Smooth muscle cell (in vitro differentiated cells): ENCODE results near the gene FLAD1. TPM values are rescaled to one million over a fixed set of nuclear protein-coding genes. Genes with fewer than 3 reads are reported as not detected.

Experiments
- DNase-seq: peaks from one replicate; lab custom pipeline; 2025; ENCODE audit not compliant: unreplicated experiment; lab: John Stamatoyannopoulos, UW
- H2AFZ ChIP-seq: fragments of 200-600 bp; sonication (generic); 2 replicates; pipeline ENCODE4 v1.6.0; 2016; ENCODE audit warnings: antibody characterized with exemption, low read depth, mild to moderate bottlenecking
- H3F3A ChIP-seq: fragments of 200-600 bp; sonication (generic); 2 replicates; pipeline ENCODE4 v1.6.0; 2017; ENCODE audit warnings: antibody characterized with exemption, low read depth
- H3K27ac ChIP-seq: fragments of 200-600 bp; sonication (generic); 2 replicates; pipeline ENCODE4 v1.5.1; 2016; ENCODE audit warnings: low read depth, mild to moderate bottlenecking
- H3K27me3 ChIP-seq: fragments of 200-600 bp; sonication (generic); 2 replicates; pipeline ENCODE4 v1.6.1; 2016; ENCODE audit warnings: low read depth, mild to moderate bottlenecking
- H3K36me3 ChIP-seq: fragments of 200-600 bp; sonication (generic); 2 replicates; pipeline ENCODE4 v1.5.1; 2016; ENCODE audit warnings: low read depth
- H3K4me1 ChIP-seq: fragments of 200-600 bp; sonication (generic); 2 replicates; pipeline ENCODE4 v1.5.1; 2016; ENCODE audit warnings: low read depth
- H3K4me2 ChIP-seq: fragments of 200-600 bp; sonication (generic); 2 replicates; pipeline ENCODE4 v1.6.0; 2016; ENCODE audit warnings: mild to moderate bottlenecking
- H3K4me3 ChIP-seq: fragments of 200-600 bp; sonication (generic); 2 replicates; pipeline ENCODE4 v1.5.1; 2016; ENCODE audit warnings: mild to moderate bottlenecking
- H3K79me2 ChIP-seq: fragments of 200-600 bp; sonication (generic); 2 replicates; pipeline ENCODE4 v1.6.0; 2016; ENCODE audit warnings: low read depth, mild to moderate bottlenecking
- H3K9ac ChIP-seq: fragments of 200-600 bp; sonication (generic); 2 replicates; pipeline ENCODE4 v1.6.0; 2016; ENCODE audit warnings: low read depth
- H3K9me3 ChIP-seq: fragments of 200-600 bp; sonication (generic); replicated peaks from 2 replicates; pipeline ENCODE4 v1.5.1; 2016; ENCODE audit warnings: low read depth
- H4K20me1 ChIP-seq: fragments of 200-600 bp; sonication (generic); 2 replicates; pipeline ENCODE4 v1.6.0; 2016; ENCODE audit warnings: low read depth
- CTCF ChIP-seq: fragments of 200-600 bp; sonication (generic); IDR thresholded peaks from 2 replicates; pipeline ENCODE4 v1.5.1; 2017; ENCODE audit warnings: borderline replicate concordance, mild to moderate bottlenecking, antibody characterized with exemption; ENCODE audit not compliant: insufficient read depth, poor library complexity, severe bottlenecking
- WGBS: methylation state at CpG from one replicate; pipeline ENCODE4 v1.1.7; 2016; ENCODE audit warnings: low lambda C conversion rate; 5-methylcytosine and 5-hydroxymethylcytosine counted together
- polyA plus RNA-seq: library from polyadenylated mRNA; unstranded; fragments of >200 nt; fragmentation: Nextera tagmentation; extraction: Ambion mirVana; gene quantifications from 2 replicates; pipeline ENCODE4 v1.2.1, GENCODE V29; 2016
- total RNA-seq: library from RNA; depleted of rRNA; stranded (reverse); fragments of >200 nt; gene quantifications from 2 replicates; pipeline ENCODE4 v1.2.3, GENCODE V29; 2014

FLAD1 gene
- total and polyA plus RNA-seq, 2 experiments from 2014 or later = 31.1 to 51.4 TPM

- H3K9ac ChIP-seq = peak overlapping the region; percentile 84
- WGBS = under 1% methylated on average over 41 of the region's 50 CpGs
- peak overlapping the region; percentile 86 for H3K4me2 ChIP-seq
- H2AFZ ChIP-seq = no peak overlapping the region
- no peaks in the 10 kb centered on the region for H3K27me3 ChIP-seq
- H3K9me3 ChIP-seq = no peaks in the 10 kb centered on the region
- DNase-seq = peak; percentile 49
- peak overlapping the region; percentile 95 for H3K27ac ChIP-seq
- H3F3A ChIP-seq = peaks cover 10% of the 10 kb centered on the region
- no peaks in the 10 kb centered on the region for H3K36me3 ChIP-seq
- H3K79me2 ChIP-seq = peaks cover 23% of the 10 kb centered on the region
- peaks cover 16% of the 10 kb centered on the region for H3K4me1 ChIP-seq
- H4K20me1 ChIP-seq = no peaks in the 10 kb centered on the region
- H3K4me3 ChIP-seq = peak overlapping the region; percentile 73
- TF ChIP-seq CTCF = peak; percentile 6
Observed at GRCh38 chr1:154999571-155000410, 16.6 kb downstream of the FLAD1 start.

GRCh38 chr1:155000411-155000725 is 17.2 kb downstream of the FLAD1 start:
- no peak for DNase-seq
- Histone ChIP-seq H2AFZ (no peak overlapping the region), H3K9ac (peak overlapping the region; percentile 84), H3K4me3 (peak overlapping the region; percentile 73), H3F3A (peaks cover 10% of the 10 kb centered on the region), H3K27me3 (no peaks in the 10 kb centered on the region), H4K20me1 (no peaks in the 10 kb centered on the region), H3K36me3 (no peaks in the 10 kb centered on the region), H3K4me1 (peaks cover 16% of the 10 kb centered on the region), H3K27ac (peak overlapping the region; percentile 95), H3K4me2 (peak overlapping the region; percentile 86), H3K79me2 (peaks cover 28% of the 10 kb centered on the region), H3K9me3 (no peaks in the 10 kb centered on the region)
- 2% methylated on average over 7 of the region's 13 CpGs for WGBS
- TF ChIP-seq CTCF = no peak

- Histone ChIP-seq H3K79me2 (peaks cover 28% of the 10 kb centered on the region), H3K9me3 (no peaks in the 10 kb centered on the region), H3K27ac (peak overlapping the region; percentile 95), H3F3A (peaks cover 10% of the 10 kb centered on the region), H3K9ac (peak overlapping the region; percentile 84), H3K4me1 (peaks cover 16% of the 10 kb centered on the region), H2AFZ (peak overlapping the region; percentile 63), H3K36me3 (no peaks in the 10 kb centered on the region), H3K27me3 (no peaks in the 10 kb centered on the region), H3K4me3 (peak overlapping the region; percentile 73), H4K20me1 (peaks cover under 1% of the 10 kb centered on the region), H3K4me2 (peak overlapping the region; percentile 86)
- 1% methylated on average over 30 of the region's 43 CpGs for WGBS
- TF ChIP-seq CTCF = no peak
- DNase-seq = peak; percentile 93
Observed at GRCh38 chr1:155000726-155001424, 17.7 kb downstream of the FLAD1 start.
